Esophagus squamous epithelium (tissue), 4 donors: Measurements from ENCODE around the gene TCEA2.

Experiments
- POLR2A ChIP-seq, 4 donors: fragments of 450-650 bp; IDR thresholded peaks; one replicate each; pipeline ENCODE4 v1.6.1; 2017; ENCODE audit warnings: antibody characterized with exemption in 4 of 4, mild to moderate bottlenecking in 4 of 4, moderate library complexity in 3 of 4
- TF ChIP-seq, protein P1 (sequence below), 6 experiments: fragments of 450-650 bp in 4 of 6; fragments of 200-600 bp in 2 of 6; sonication (generic) in 2 of 6; IDR thresholded peaks; one replicate each; pipeline ENCODE4 v1.5.1; 2016 to 2019; ENCODE audit warnings: antibody characterized with exemption in 6 of 6, mild to moderate bottlenecking in 4 of 6, moderate library complexity in 4 of 6

DNA sequence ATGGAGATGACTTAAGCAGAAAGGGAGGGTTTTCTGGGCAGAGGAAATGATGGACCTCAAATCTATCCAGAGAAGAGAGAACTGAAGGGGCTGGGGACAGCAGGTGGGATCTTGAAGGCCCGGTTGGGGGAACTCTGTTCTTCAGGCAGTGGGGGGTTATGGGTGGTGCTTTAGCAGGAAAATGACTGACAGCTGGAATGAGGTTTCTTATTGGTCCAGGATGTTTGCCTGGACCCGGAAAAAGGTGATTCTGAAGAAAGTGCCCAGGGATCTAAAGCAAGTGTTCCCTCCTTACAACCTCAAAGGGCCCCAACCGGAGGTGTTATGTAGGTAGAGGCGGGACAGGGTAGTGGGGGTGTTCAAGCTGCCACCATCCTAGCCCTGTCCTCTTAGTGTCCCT lies 32.5 kb downstream of the TCEA2 start:
- TF ChIP-seq, protein P1, sequence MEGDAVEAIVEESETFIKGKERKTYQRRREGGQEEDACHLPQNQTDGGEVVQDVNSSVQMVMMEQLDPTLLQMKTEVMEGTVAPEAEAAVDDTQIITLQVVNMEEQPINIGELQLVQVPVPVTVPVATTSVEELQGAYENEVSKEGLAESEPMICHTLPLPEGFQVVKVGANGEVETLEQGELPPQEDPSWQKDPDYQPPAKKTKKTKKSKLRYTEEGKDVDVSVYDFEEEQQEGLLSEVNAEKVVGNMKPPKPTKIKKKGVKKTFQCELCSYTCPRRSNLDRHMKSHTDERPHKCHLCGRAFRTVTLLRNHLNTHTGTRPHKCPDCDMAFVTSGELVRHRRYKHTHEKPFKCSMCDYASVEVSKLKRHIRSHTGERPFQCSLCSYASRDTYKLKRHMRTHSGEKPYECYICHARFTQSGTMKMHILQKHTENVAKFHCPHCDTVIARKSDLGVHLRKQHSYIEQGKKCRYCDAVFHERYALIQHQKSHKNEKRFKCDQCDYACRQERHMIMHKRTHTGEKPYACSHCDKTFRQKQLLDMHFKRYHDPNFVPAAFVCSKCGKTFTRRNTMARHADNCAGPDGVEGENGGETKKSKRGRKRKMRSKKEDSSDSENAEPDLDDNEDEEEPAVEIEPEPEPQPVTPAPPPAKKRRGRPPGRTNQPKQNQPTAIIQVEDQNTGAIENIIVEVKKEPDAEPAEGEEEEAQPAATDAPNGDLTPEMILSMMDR (IDR thresholded peaks at IDR 0.05) = no peak
- no peak for TF ChIP-seq POLR2A (IDR thresholded peaks at IDR 0.05)
